Lower leg skin (tissue), 3 donors: ENCODE data around the gene CNTN4.

ENCODE experiments used
- POLR2A ChIP-seq, 2 donors: fragments of 450-650 bp; IDR thresholded peaks; one replicate each; pipeline ENCODE4 v1.6.1; 2016 to 2017; ENCODE audit warnings: antibody characterized with exemption in 2 of 2, mild to moderate bottlenecking in 1 of 2, moderate library complexity in 1 of 2
- TF ChIP-seq, protein P1 (sequence below), 3 donors: fragments of 450-650 bp; IDR thresholded peaks; one replicate each; pipeline ENCODE4 v1.5.1; 2016; ENCODE audit warnings: antibody characterized with exemption in 3 of 3, mild to moderate bottlenecking in 3 of 3, moderate library complexity in 2 of 3

DNA sequence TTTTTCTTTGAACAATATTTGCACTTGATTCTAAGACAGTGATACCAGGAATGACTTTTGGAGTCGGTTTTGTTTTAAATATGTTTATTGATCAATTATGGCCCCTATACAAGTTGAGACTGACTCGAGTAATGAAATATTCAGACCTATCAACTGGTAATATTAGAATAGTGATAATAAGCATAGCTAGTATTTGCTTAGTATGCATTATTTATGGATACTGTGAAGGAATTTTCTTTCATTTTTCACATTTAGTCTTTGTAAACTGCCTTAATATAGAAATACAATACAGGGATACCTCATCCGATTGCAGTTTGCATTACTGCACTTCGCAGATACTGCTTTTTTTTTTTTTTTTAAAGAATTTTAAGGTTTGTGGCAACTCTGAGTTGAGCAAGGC is 107.9 kb downstream of the CNTN4 start:
- TF ChIP-seq, protein P1, sequence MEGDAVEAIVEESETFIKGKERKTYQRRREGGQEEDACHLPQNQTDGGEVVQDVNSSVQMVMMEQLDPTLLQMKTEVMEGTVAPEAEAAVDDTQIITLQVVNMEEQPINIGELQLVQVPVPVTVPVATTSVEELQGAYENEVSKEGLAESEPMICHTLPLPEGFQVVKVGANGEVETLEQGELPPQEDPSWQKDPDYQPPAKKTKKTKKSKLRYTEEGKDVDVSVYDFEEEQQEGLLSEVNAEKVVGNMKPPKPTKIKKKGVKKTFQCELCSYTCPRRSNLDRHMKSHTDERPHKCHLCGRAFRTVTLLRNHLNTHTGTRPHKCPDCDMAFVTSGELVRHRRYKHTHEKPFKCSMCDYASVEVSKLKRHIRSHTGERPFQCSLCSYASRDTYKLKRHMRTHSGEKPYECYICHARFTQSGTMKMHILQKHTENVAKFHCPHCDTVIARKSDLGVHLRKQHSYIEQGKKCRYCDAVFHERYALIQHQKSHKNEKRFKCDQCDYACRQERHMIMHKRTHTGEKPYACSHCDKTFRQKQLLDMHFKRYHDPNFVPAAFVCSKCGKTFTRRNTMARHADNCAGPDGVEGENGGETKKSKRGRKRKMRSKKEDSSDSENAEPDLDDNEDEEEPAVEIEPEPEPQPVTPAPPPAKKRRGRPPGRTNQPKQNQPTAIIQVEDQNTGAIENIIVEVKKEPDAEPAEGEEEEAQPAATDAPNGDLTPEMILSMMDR (IDR thresholded peaks at IDR 0.05) = no peak
- TF ChIP-seq POLR2A (IDR thresholded peaks at IDR 0.05) = no peak
